NK-92 treated with Interleukin-12 subunit alpha and Interleukin-12 subunit beta, amount 100 ng/mL, for 24 hours (cell line): ENCODE data around the gene IL20RB.

ENCODE experiments used
- DNase-seq: peaks from one replicate; lab custom pipeline; 2025; lab: John Stamatoyannopoulos, UW

Gene IL20RB

GRCh38 chr3:137039570-137039969 lies 81.8 kb downstream of the IL20RB start:
- no peak for DNase-seq

- DNase-seq = no peak
These were observed 83.5 kb downstream of the IL20RB start for GRCh38 chr3:137041251-137041650.

GRCh38 chr3:137041686-137042085 lies 83.9 kb downstream of the IL20RB start:
- DNase-seq = no peak

DNA sequence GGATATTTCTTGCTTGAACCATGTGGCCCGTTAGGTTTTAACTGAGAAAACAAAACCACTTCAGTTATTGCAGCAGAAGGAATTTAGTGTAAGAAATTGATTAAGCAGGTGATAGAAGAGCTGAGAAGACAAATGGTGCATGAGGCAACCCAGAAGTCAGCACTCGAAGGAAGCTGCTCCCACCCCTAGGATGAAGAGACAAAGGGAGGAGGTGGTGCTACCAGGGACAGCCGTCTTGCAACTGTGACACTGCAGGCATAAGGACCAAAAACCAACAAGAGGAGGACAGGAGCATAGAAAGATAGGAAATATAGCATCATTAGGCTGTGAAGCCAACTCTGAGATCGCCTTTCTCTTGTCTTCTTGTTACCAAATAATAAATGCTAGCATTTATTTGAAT lies 89.0 kb downstream of the IL20RB start:
- no peak for DNase-seq

GRCh38 chr3:137047240-137047639 lies 89.5 kb downstream of the IL20RB start:
- no peak for DNase-seq

DNA sequence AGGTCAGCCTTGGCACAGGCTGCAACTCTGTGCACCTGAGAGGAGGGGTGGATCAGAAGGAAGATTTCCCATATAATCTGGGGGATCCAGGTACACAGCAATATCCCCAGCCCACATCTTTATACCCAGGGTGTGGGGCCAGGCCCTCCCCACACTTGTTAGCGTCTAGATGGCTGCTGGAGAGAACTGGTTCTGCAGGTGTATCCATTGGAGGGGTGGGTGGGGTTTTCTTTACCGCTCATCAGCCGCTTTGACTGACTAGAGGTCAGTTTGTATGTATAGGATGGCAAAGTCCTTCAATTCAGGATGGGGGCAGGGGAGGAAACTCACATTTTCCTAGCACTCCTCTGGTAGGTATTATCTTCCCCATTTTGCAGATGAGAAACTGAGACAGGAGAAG lies 92.5 kb downstream of the IL20RB start:
- DNase-seq = no peak

DNA sequence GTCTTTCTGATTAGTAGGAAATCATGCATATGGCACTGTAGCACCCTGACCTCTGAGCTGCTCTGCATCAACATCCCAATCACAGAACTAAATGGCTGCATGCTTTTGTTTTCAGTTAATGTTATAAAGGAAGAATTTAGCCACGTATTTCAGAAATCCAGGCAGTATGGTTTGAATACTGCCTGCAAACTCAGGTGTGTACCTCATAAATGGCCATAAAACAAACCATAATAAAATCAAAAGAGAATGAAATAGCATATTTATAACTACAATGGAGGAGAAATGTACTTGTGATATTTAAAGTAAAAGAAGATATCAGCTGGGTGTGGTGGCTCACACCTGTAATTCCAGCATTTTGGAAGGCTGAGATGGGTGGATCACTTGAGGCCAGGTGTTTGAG lies 94.5 kb downstream of the IL20RB start:
- no peak for DNase-seq
